Liver (tissue), 3 donors: ENCODE data around the gene BCAP29.

Experiments
- FOXA1 ChIP-seq: IDR thresholded peaks from 2 replicates; pipeline ENCODE4 v1.6.1; 2016; ENCODE audit warnings: antibody characterized with exemption
- JUND ChIP-seq, 2 donors: IDR thresholded peaks; 2 replicates each; pipeline ENCODE4 v1.6.1; 2016; ENCODE audit warnings: antibody characterized with exemption in 2 of 2
- RAD21 ChIP-seq, 2 donors: IDR thresholded peaks; 2 replicates each; pipeline ENCODE4 v1.6.1; 2016; ENCODE audit warnings: antibody characterized with exemption in 2 of 2, mild to moderate bottlenecking in 2 of 2
- TAF1 ChIP-seq: conservative IDR thresholded peaks from 2 replicates; pipeline ENCODE4 v1.6.1; 2016; ENCODE audit warnings: antibody characterized with exemption, mild to moderate bottlenecking
- YY1 ChIP-seq: IDR thresholded peaks from 2 replicates; pipeline ENCODE4 v1.6.1; 2016; ENCODE audit warnings: antibody characterized with exemption, mild to moderate bottlenecking
- TF ChIP-seq, protein P1 (sequence below): fragments of 150-350 bp; IDR thresholded peaks from 2 replicates; pipeline ENCODE4 v1.5.1; 2017; ENCODE audit warnings: improper control_type of control experiment, low read depth, low read length; ENCODE audit not compliant: missing input control
- TF ChIP-seq, protein P2 (sequence below): IDR thresholded peaks from 2 replicates; pipeline ENCODE4 v1.6.1; 2016; ENCODE audit warnings: antibody characterized with exemption, mild to moderate bottlenecking
- donor health status: healthy.
- donor health status: healthy.

DNA sequence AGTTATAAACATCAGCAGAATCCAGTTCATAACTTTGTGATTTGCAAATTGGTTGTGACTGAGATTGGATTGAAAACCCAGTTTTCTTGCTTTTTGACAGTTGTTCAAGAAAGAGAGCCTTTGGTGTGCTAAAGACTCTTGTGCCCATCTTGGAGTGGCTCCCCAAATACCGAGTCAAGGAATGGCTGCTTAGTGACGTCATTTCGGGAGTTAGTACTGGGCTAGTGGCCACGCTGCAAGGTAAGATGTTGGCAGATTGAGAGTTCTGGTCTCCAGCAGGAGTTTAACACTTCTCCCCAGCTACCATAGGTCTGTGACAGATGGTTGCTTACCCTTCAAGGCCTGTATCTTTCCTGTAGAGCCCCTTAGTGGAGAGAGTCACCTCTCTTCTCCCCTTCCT, 83.2 kb downstream of the BCAP29 start:
- TF ChIP-seq, protein P1, sequence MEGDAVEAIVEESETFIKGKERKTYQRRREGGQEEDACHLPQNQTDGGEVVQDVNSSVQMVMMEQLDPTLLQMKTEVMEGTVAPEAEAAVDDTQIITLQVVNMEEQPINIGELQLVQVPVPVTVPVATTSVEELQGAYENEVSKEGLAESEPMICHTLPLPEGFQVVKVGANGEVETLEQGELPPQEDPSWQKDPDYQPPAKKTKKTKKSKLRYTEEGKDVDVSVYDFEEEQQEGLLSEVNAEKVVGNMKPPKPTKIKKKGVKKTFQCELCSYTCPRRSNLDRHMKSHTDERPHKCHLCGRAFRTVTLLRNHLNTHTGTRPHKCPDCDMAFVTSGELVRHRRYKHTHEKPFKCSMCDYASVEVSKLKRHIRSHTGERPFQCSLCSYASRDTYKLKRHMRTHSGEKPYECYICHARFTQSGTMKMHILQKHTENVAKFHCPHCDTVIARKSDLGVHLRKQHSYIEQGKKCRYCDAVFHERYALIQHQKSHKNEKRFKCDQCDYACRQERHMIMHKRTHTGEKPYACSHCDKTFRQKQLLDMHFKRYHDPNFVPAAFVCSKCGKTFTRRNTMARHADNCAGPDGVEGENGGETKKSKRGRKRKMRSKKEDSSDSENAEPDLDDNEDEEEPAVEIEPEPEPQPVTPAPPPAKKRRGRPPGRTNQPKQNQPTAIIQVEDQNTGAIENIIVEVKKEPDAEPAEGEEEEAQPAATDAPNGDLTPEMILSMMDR: no peak
- TF ChIP-seq JUND (IDR thresholded peaks at IDR 0.05): no peak
- no peak for TF ChIP-seq YY1
- TF ChIP-seq FOXA1: no peak
- TF ChIP-seq RAD21 (IDR thresholded peaks at IDR 0.05): no peak
- TF ChIP-seq, protein P2, sequence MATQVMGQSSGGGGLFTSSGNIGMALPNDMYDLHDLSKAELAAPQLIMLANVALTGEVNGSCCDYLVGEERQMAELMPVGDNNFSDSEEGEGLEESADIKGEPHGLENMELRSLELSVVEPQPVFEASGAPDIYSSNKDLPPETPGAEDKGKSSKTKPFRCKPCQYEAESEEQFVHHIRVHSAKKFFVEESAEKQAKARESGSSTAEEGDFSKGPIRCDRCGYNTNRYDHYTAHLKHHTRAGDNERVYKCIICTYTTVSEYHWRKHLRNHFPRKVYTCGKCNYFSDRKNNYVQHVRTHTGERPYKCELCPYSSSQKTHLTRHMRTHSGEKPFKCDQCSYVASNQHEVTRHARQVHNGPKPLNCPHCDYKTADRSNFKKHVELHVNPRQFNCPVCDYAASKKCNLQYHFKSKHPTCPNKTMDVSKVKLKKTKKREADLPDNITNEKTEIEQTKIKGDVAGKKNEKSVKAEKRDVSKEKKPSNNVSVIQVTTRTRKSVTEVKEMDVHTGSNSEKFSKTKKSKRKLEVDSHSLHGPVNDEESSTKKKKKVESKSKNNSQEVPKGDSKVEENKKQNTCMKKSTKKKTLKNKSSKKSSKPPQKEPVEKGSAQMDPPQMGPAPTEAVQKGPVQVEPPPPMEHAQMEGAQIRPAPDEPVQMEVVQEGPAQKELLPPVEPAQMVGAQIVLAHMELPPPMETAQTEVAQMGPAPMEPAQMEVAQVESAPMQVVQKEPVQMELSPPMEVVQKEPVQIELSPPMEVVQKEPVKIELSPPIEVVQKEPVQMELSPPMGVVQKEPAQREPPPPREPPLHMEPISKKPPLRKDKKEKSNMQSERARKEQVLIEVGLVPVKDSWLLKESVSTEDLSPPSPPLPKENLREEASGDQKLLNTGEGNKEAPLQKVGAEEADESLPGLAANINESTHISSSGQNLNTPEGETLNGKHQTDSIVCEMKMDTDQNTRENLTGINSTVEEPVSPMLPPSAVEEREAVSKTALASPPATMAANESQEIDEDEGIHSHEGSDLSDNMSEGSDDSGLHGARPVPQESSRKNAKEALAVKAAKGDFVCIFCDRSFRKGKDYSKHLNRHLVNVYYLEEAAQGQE: no peak
- no peak for TF ChIP-seq TAF1
